ENCODE data around the gene MZT2B.
"Not testable (repeated sequence)": the region's sequence is repeated elsewhere in the genome, so short reads cannot be mapped to it uniquely, and the experiment has no call there.

GRCh38 chr2:130153721-130154422 is 28.2 kb upstream of the MZT2B start:
- TF ChIP-seq ATF3 (IDR thresholded peaks at IDR 0.05; ENCODE audit: insufficient read depth, low read depth, low read length); HDAC6 (IDR thresholded peaks at IDR 0.05; ENCODE audit: low read depth, low read length); CREB1 (IDR thresholded peaks at IDR 0.05): not testable (repeated sequence)

Data from H1 (cell line).